Kidney glomerular epithelial cell (primary cell): ENCODE data around the gene MLLT1.
A peak's percentile ranks its signal among the peaks of the same experiment; 100 is the strongest.
"Not testable (repeated sequence)": the region's sequence is repeated elsewhere in the genome, so short reads cannot be mapped to it uniquely, and the experiment has no call there.

Experiments
- DNase-seq: peaks from one replicate; lab custom pipeline; 2025; lab: John Stamatoyannopoulos, UW

Gene MLLT1

GRCh38 chr19:6279931-6280591 is at the start of gene MLLT1:
MLLT1 (minus strand) TSS chr19:6279975; CDS start chr19:6279784, 191 bp downstream.
- DNase-seq: peak; percentile 85

GRCh38 chr19:6326815-6327214 is 47.0 kb upstream of the MLLT1 start:
- no peak for DNase-seq

- no peak for DNase-seq
Measured at GRCh38 chr19:6325614-6326013, 45.8 kb upstream of the MLLT1 start.

- no peak for DNase-seq
Measured at GRCh38 chr19:6324757-6325156, 45.0 kb upstream of the MLLT1 start.

GRCh38 chr19:6322284-6322683 is 42.5 kb upstream of the MLLT1 start:
- DNase-seq: no peak

GRCh38 chr19:6319376-6319775 is 39.6 kb upstream of the MLLT1 start:
- no peak for DNase-seq

GRCh38 chr19:6318772-6319171 is 39.0 kb upstream of the MLLT1 start:
- DNase-seq: no peak

- DNase-seq: not testable (repeated sequence)
Measured at GRCh38 chr19:6315646-6316045, 35.9 kb upstream of the MLLT1 start.

GRCh38 chr19:6313398-6313969 is 33.7 kb upstream of the MLLT1 start:
- DNase-seq: no peak

- no peak for DNase-seq
Measured at GRCh38 chr19:6312018-6312417, 32.2 kb upstream of the MLLT1 start.

GRCh38 chr19:6298413-6298812 is 18.6 kb upstream of the MLLT1 start:
- no peak for DNase-seq

- DNase-seq: no peak
Measured at GRCh38 chr19:6297202-6297601, 17.4 kb upstream of the MLLT1 start.

GRCh38 chr19:6292006-6292405 is 12.2 kb upstream of the MLLT1 start:
- no peak for DNase-seq

- DNase-seq: no peak
Measured at GRCh38 chr19:6288737-6289136, 9.0 kb upstream of the MLLT1 start.

GRCh38 chr19:6287269-6287885 is 7.6 kb upstream of the MLLT1 start:
- no peak for DNase-seq

- DNase-seq: no peak
Measured at GRCh38 chr19:6286676-6287075, 6.9 kb upstream of the MLLT1 start.

- DNase-seq: not testable (repeated sequence)
Measured at GRCh38 chr19:6282393-6282792, 2.6 kb upstream of the MLLT1 start.

- DNase-seq: no peak
Measured at GRCh38 chr19:6279620-6279930, 200 bp downstream of the MLLT1 start.

GRCh38 chr19:6278740-6279619 is 795 bp downstream of the MLLT1 start:
- no peak for DNase-seq

- no peak for DNase-seq
Measured at GRCh38 chr19:6278051-6278450, 1.7 kb downstream of the MLLT1 start.

GRCh38 chr19:6276447-6276846 is 3.3 kb downstream of the MLLT1 start:
- no peak for DNase-seq

- no peak for DNase-seq
Measured at GRCh38 chr19:6275170-6275744, 4.5 kb downstream of the MLLT1 start.
